ENCODE results near the gene ALX4.

GRCh38 chr11:44332665-44333064 lies 22.7 kb upstream of the ALX4 start:
- TF ChIP-seq CTCF (IDR thresholded peaks at IDR 0.05) (no peak), POLR2A (IDR thresholded peaks at IDR 0.05) (no peak)

All from uterus (tissue), 2 donors.